ENCODE measurements around the gene EIF2D. TPM values are rescaled to one million over a fixed set of nuclear protein-coding genes. Genes with fewer than 3 reads are reported as not detected.

Gene EIF2D
- total and polyA plus RNA-seq, 2 of the 13 experiments (the other 11 are each of a cell fraction or from before 2014, with no cell fraction given), result 45.1 to 64.9 TPM

- TF ChIP-seq, protein P1, sequence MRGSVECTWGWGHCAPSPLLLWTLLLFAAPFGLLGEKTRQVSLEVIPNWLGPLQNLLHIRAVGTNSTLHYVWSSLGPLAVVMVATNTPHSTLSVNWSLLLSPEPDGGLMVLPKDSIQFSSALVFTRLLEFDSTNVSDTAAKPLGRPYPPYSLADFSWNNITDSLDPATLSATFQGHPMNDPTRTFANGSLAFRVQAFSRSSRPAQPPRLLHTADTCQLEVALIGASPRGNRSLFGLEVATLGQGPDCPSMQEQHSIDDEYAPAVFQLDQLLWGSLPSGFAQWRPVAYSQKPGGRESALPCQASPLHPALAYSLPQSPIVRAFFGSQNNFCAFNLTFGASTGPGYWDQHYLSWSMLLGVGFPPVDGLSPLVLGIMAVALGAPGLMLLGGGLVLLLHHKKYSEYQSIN (CRISPR knock-in tag; IDR thresholded peaks at IDR 0.05; ENCODE audit: borderline replicate concordance), result no peak
- TF ChIP-seq AGO1 (IDR thresholded peaks at IDR 0.05; ENCODE audit: low read depth, low read length, poor library complexity, severe bottlenecking), result peak; percentile 30
- TF ChIP-seq ZNF891 (CRISPR knock-in tag; IDR thresholded peaks at IDR 0.05), result peak; percentile 74
- peak; percentile 51; the same call in 1 of the 2 replicates for TF ChIP-seq THAP11 (CRISPR knock-in tag; IDR thresholded peaks at IDR 0.05)
- peak; percentile 87 for TF ChIP-seq RFX1 (IDR thresholded peaks at IDR 0.05)
- no peak for TF ChIP-seq HCFC1 (IDR thresholded peaks at IDR 0.05; ENCODE audit: low read depth, low read length)
- TF ChIP-seq MNT (IDR thresholded peaks at IDR 0.05), result peak; percentile 63
- TF ChIP-seq THAP7 (CRISPR knock-in tag; IDR thresholded peaks at IDR 0.05), result no peak
- TF ChIP-seq, protein P2, sequence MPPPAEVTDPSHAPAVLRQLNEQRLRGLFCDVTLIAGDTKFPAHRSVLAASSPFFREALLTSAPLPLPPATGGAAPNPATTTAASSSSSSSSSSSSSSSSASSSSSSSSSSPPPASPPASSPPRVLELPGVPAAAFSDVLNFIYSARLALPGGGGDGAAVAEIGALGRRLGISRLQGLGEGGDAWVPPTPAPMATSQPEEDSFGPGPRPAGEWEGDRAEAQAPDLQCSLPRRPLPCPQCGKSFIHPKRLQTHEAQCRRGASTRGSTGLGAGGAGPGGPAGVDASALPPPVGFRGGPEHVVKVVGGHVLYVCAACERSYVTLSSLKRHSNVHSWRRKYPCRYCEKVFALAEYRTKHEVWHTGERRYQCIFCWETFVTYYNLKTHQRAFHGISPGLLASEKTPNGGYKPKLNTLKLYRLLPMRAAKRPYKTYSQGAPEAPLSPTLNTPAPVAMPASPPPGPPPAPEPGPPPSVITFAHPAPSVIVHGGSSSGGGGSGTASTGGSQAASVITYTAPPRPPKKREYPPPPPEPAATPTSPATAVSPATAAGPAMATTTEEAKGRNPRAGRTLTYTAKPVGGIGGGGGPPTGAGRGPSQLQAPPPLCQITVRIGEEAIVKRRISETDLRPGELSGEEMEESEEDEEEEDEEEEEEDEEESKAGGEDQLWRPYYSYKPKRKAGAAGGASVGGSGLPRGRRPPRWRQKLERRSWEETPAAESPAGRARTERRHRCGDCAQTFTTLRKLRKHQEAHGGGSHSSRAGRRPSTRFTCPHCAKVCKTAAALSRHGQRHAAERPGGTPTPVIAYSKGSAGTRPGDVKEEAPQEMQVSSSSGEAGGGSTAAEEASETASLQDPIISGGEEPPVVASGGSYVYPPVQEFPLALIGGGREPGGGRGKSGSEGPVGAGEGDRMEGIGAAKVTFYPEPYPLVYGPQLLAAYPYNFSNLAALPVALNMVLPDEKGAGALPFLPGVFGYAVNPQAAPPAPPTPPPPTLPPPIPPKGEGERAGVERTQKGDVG (CRISPR knock-in tag; IDR thresholded peaks at IDR 0.05; ENCODE audit: borderline replicate concordance), result peak; percentile 87; the same call in 1 of the 2 replicates
- no peak for TF ChIP-seq KDM6A (CRISPR knock-in tag; IDR thresholded peaks at IDR 0.05; ENCODE audit: low read depth)
- no peak for TF ChIP-seq FUBP1 (CRISPR knock-in tag; IDR thresholded peaks at IDR 0.05; ENCODE audit: borderline replicate concordance)
- TF ChIP-seq ZBTB3 (CRISPR knock-in tag; IDR thresholded peaks at IDR 0.05; ENCODE audit: borderline replicate concordance, low read depth), result 0 out of 2 replicates have a peak, but pooled peaks have one; percentile 58
- TF ChIP-seq ZNF749 (CRISPR knock-in tag; IDR thresholded peaks at IDR 0.05; ENCODE audit: borderline replicate concordance), result peak; percentile 47; the same call in 1 of the 2 replicates
- no peak for TF ChIP-seq AKAP8 (CRISPR knock-in tag; IDR thresholded peaks at IDR 0.05)
- peak; percentile 79; the same call in 1 of the 2 replicates for TF ChIP-seq YEATS2 (CRISPR knock-in tag; IDR thresholded peaks at IDR 0.05; ENCODE audit: borderline replicate concordance)
- TF ChIP-seq RAD21 (CRISPR knock-in tag; IDR thresholded peaks at IDR 0.05), result no peak
- 0 out of 2 replicates have a peak, but pooled peaks have one; percentile 4 for TF ChIP-seq MIXL1 (CRISPR knock-in tag; IDR thresholded peaks at IDR 0.05)
- TF ChIP-seq FOXA3 (CRISPR knock-in tag; IDR thresholded peaks at IDR 0.05), result peak; percentile 26; the same call in 1 of the 2 replicates
- TF ChIP-seq ZNF101 (CRISPR knock-in tag; IDR thresholded peaks at IDR 0.05; ENCODE audit: borderline replicate concordance, low read depth), result 0 out of 2 replicates have a peak, but pooled peaks have one; percentile 42
Observed at GRCh38 chr1:206635080-206635977, 23.1 kb upstream of the EIF2D start, which contains the start of gene DYRK3 (continued).
